Activated effector memory CD4-positive, alpha-beta T cell treated with anti-CD3 and anti-CD28 coated beads, Interleukin-2, amount 50 U/mL, for 16 hours (primary cell): ENCODE data around the gene FOXO6.
A peak's percentile ranks its signal among the peaks of the same experiment; 100 is the strongest.

ENCODE experiments used
- DNase-seq: peaks from one replicate; pipeline ENCODE4 v3.0.0-alpha.2; 2020

Gene FOXO6

GRCh38 chr1:41353744-41354143 is 7.5 kb upstream of the FOXO6 start:
- peak; percentile 19 for DNase-seq

DNA sequence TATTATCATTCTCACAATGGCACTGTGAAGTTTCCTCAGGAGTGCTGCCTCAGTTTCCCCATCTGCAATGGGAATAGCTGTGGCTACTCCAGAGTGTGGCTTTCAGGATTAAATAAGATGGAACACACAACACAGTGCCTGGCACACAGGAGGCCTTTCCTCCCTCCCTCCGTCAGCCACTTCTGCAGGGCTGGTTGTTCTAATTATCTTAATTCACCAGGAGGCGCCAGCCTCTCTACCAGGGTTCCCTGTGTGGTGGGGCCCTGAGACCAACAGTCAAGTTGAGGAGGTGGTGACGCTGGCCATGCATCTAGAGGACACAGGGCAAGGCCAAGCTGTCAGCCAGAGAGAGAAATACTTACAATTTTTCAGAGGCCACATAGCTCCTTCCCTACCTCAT is 6.3 kb upstream of the FOXO6 start:
- DNase-seq = peak; percentile 42

- DNase-seq = peak; percentile 21
Measured at GRCh38 chr1:41355356-41355755, 5.9 kb upstream of the FOXO6 start.

DNA sequence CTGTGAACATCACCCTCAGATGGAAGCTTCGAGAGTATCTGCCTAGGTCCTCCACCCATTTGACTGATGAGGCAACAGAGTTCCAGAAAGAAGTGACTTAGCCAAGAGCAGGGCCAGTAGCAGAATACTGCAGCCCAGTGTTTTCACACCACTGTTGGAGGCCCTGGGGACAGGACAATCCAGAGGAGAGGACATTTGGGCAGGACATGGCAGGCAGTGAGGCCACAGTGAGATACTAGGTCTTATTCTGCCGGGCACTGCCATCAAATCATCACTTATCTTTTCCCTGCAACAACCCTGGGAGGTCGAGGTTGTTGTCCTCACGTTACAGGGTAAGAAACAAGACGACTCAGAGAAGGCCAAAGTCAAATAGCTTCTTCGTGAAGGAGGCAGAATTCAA is 5.5 kb upstream of the FOXO6 start:
- peak; percentile 48 for DNase-seq

- peak; percentile 5 for DNase-seq
Measured at GRCh38 chr1:41356752-41357151, 4.5 kb upstream of the FOXO6 start.

DNA sequence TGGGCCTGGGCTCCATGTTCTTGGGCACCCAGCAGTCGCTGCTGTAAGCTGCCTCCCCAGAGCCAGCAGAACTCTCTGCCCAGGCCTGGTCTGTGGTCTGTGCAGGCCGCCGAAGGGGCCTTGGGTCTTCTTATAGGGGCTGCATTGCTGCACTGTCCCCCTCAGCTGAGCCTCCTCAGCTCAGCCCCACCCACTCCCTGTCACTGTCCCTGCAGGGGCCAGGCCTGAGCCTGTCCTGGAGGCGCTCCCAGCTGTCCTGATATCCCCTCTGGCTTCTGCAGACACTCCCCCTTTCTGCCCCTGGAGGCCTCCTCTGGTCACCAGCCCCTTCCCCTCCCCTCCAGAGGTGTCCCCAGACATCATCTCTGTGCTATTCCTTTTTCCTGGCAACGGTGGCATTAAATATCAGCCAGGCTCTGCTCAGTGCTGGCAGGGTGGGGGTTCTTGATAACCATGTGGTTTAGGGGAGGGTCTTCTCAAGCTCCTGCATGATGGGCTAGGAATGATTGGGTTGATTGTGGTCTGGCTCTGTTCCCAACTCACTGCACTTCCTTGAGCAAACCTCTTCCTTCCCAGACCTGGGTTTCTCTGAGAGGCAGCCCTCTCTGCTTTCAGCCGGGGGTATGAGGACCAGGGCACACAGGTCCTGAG is 3.7 kb upstream of the FOXO6 start:
- DNase-seq = peak; percentile 55

- peak; percentile 57 for DNase-seq
Measured at GRCh38 chr1:41358131-41359021, 2.9 kb upstream of the FOXO6 start.

DNA sequence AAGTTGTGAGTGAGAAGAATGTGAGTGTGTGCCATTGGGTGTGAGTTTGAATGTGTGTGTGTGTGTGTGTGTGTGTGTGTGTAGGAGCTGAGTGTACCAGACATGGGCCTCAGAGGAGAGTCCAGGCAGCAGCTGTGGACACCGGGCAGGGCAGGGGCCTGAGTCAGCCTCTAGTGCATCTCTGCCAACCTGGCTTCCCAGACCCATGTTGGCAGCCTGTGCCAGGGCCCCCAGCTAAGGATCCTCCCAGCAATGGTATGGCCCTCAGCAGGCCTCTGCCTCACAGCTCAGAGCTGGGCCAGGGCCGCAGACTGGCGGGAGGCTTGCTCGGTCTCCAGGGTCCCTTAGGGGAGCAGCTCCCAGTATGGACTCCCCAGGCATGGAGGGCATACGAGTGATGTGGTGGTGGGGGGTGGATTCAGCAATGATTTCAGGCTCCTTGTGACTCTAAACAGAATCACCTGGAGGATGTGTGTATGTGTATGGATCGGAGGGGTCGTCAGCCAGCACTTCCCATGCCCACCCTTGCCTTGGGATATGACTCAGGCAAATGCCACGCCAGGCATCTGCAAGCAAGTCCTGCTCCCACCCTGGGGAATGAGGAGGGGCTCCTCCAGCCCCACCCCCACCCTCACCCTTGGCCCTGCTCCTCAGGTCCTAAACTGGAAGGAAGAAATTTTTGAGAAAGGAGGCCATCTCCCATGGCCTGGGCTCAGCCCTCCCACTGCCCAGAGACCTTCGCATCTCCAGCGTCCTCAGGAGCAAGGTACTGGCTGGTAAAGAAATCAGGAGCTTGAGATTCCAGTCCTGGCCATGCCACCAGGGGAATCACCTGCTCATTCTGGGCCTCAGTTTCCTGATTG is 1.8 kb upstream of the FOXO6 start:
- peak; percentile 62 for DNase-seq

DNA sequence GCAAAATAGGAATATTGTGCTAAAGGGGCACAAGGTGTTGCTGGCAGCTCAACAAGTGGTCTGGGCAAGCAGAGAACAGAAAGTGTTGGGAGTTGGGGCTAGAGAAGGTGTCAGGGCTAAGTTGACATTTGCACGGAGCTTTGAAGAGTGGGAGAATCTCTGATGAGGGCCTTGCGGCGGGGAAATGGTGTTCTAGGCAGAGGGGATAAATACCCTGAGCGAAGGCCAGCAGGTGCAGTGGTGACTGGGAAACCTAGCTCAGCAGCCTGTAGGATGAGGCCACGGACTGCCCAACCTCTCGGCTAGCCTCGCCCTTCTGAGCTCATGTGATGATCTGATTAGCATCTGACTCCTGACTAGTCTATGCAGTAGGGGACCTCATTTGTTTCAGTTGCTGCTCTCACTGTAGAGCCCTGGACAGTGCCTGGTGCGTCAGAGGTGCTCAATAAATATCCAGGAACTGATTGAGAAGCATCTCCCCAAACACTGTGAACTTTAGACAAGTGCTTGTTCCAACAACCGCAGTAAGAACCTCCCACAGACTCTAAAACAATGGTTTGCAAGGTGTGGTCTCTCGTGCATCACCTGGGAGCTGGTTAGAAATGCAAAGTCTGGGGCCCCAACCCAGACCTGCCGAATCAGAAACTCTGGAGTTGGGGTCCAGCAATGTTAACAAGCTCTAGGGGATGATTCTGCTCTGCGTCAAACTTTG is 1.0 kb upstream of the FOXO6 start:
- peak; percentile 59 for DNase-seq

GRCh38 chr1:41361495-41362356 is 492 bp downstream of the FOXO6 start:
- peak; percentile 72 for DNase-seq

DNA sequence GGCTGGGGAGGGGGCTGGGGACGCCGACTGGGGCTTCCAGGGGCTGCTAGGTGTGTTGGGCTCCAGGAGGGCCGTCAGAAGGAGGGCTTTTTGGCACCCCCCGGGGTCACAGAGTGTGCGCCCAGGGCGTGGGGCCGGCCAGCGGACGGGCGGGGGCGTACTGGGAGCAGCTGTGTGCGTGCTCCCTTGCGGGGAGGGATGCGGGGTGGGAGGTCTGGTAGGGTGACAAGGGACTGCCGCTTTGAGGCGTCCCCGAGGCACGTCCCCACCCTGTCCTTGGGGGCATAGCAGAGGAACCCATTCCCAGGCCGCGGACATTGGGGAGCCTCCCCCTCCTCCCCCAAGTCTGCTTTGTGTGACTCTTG is 1.1 kb downstream of the FOXO6 start:
- no peak for DNase-seq

DNA sequence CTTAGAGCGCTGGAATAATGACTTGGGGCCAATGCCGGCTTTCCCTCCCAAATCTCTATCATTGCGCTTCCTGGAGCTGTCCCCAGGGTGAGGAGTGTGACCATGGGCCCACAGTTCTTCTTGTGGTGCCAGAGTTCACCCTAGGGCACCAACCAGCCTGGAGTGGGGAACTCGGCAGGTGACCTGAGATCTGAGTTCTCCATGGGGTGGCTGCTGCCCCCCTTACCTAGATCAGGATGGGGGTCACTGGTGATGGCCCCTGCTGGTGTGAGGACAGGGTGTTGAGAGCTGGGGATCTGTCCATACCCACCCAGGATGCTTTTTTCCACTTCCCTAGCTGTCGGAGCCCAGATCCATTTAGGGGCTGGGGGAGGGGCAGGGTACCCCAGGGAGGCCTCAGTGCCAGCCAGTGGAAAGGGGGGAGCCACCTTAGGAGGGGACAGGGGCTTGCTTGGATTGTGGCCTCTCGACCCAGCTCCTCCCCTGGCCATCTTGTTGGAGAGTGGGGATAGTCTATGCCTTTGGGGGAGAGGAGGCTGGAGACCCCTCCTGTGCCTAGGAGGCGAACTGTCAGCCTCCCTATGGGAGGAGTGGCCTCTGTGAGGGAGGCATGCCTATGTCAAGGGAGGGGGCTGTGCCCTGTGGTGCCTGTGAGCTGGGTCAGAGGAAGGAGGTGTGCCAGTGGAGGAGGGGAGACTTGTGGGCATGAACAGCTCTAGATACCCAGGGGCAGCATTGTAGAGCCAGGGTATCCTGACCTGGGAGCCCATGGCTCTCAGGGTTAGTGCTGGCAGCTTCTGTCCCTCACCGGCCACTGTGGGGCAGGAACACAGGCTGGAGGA is 1.7 kb downstream of the FOXO6 start:
- DNase-seq = no peak

DNA sequence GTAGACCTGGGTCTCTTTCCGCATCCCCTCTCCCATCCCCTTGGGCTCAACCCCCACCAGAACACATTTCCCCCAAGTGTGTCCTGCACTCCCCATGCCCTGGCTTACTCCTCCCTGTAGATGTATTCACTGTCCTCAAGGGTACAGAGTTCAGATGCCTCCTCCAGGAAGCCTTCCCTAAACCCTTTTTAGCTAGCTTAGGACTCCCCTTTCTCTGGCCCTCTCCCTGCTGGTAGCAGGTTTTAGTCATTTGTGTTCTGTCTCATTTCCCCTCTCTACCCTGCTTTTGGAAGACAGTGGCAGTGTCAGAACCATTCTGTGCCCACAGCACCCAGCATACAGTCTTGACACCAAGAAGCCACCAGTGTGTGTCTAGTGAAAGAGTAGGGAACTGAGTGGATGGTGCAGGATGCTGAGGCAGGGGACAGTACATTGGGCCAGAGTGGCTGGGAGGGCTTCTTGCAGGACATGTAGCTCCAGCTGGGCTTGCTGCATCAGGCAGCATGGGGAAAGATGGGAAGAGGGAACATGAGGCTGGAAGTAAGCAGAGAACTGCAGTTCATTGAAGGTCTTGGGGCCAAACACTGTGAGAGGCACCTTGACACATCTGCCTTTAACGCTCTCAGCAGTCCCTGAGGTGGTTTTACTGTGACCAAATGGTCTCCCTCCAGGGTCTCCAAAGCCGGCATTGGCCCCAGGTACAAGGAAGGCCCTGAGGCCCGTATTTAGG is 2.5 kb downstream of the FOXO6 start:
- DNase-seq = no peak

DNA sequence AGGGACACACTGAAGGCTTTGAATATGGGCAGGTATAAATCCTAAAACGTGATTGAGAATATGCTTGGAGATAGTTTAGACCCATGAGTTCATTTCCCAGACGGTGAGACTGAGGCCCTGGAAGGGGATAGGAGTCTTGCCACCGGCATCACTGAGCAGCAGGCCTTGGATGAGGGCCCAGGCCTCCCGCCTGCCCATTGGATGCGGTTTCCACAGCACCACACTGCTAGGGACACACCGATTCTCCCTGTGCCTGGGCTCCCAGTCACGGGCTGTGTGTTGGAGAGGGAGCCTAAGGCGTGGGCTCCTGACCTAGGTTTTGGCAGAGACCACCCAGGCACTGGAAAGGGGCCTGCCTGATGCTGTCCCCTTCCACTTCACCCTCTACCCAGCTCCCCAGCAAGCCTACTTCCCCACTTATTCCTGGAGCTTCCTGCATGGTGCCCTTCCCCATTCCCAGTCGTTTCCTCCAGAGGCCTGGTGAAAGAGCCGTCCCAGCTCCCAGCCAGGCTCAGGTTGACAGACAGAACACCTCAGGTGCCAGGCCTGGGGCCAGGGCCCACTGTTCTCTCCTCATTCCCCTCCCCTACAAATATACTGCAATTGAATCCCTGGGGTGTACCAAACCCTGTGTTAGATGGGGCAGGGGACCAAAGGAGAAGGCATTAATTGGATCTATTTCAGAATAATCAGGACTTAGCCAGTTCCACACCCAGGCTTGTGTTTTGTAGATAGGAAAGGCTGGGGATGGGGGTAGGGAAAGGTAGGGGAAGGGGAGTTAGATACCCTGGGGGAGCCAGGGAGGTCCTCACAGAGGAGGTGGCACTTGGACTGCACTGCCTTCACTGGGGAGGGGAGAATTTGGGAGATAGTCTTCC is 3.4 kb downstream of the FOXO6 start:
- DNase-seq = no peak

DNA sequence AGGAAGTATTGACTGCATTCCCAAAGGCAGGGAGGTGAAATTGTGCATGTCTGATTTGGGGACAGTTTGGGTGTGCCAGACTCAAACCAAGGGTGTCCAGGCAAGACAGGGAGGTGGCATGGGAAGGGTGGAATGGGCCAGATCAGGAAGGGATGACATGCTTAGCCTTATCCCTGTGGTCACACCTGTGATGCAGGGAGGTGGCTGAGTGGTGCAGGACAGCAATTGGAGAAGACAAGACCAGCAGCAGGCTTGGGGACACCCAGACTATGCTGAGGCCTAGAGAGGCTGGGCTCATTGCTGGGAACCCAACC is 4.0 kb downstream of the FOXO6 start:
- DNase-seq = no peak

DNA sequence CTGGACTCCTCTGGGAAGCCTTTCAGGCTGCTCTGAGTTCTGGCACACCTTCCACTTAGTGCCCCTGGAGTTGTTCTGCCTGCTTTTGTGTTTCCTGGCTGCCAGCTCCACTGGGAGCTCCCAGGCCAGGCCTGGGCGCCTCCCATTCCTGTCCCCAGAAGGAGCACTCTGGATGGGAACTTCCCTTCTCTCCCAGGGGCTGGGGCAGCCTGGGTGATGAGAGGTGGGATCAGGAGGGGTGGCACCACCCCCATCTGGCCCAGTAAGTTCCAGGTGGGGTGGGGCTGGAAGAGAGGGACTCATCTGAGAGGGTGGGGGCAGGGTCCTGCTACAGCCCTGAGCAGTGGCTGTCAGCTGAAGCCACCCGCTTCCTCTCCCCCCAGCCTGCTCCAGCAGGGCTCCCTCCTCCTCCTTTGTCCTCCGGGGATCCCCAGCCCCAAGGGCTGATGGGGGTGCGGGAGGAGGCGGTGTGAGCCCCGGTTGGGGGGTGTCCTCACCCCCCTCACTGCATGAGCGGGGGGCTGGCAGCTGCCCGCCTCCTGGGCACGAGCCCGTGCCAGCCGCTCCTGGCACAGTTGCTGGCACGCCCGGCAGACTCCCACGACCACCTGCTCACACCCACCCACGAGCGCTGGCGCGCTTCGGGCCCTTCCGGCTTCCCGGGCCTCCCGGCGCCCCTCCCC is 4.7 kb downstream of the FOXO6 start:
- DNase-seq = peak; percentile 70

GRCh38 chr1:41366455-41367287 is 5.4 kb downstream of the FOXO6 start:
- DNase-seq = peak; percentile 76

- no peak for DNase-seq
Measured at GRCh38 chr1:41367288-41367642, 6.0 kb downstream of the FOXO6 start.
